HG03139 (cell line): ENCODE measurements around the gene FAM169A.
"Not testable (repeated sequence)": the region's sequence is repeated elsewhere in the genome, so short reads cannot be mapped to it uniquely, and the experiment has no call there.

Source experiments
- ATAC-seq: cut with Tn5 transposase; IDR thresholded peaks from one replicate; pipeline ENCODE4 v1.9.1; 2021; ENCODE audit not compliant: unreplicated experiment

Gene FAM169A

GRCh38 chr5:74869414-74869813 is 3.2 kb upstream of the FAM169A start:
- not testable (repeated sequence) for ATAC-seq

DNA sequence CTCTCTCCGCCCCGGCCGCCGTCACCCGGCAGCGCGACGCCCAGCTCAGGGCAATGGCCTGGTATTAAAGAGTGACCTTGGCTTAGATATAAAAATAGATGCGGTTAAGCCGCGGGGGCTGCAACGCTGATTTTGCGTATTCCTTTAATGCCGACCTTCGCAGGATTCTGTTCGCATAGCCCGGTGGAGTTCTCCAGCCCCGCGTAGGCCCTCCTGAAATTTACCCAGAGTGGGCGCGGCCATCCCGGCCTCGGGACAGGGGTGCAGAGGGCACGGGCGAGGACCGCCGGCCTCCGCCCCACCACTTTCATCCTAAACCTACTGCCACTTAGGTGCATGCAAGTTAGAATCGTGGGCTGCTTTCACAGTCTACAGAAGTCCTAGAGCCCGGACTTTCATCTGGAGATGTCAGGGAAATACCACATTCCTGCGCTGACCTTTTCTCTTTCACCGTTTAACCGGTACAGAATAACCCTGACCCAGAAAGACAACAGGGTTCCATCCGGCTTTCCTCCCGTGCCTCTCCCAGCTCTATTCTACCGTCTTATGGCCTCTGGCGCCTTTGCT is 492 bp upstream of the FAM169A start:
- no peak for ATAC-seq

- no peak for ATAC-seq
These were observed 857 bp downstream of the FAM169A start for GRCh38 chr5:74865256-74865803.

DNA sequence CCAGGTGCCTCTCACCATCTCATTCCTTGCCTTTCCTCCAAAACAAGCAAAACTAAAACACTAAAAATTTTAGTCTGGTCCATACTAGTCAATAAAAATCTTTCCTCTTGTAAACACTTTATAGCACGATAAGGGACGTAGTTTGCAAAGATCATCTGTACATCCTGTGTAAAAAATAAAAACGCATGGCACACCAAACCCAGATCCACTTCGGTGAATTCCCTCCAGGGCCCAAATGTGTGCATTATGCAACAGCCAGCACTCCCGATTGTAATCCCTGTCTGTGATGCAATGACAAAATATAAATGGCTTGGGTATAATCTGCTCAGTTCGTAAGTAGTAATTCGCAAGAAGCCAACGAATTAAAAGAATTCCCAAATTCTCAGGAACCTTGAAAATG is 1.4 kb downstream of the FAM169A start:
- ATAC-seq = no peak

- no peak for ATAC-seq
These were observed 2.5 kb downstream of the FAM169A start for GRCh38 chr5:74863726-74864125.

DNA sequence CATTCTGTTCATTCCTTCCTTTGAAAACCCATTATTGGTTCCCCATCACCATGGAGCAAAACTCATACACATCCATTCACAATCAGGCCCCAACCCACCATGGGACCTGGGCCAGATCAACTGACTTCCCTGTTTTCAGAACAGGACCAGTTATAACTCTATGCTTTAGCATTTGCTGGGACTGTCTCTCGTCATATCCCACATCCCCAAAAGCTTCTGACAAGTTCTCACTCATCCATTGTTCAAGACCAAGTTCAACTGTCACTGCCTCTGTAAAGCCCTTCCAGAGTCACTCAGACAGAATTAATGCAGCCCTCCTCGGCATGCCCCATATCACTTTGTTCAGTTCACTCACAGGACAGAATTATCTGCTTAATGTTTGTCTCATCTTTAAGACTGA is 4.0 kb downstream of the FAM169A start:
- no peak for ATAC-seq

- not testable (repeated sequence) for ATAC-seq
These were observed 9.2 kb downstream of the FAM169A start for GRCh38 chr5:74856975-74857374.

DNA sequence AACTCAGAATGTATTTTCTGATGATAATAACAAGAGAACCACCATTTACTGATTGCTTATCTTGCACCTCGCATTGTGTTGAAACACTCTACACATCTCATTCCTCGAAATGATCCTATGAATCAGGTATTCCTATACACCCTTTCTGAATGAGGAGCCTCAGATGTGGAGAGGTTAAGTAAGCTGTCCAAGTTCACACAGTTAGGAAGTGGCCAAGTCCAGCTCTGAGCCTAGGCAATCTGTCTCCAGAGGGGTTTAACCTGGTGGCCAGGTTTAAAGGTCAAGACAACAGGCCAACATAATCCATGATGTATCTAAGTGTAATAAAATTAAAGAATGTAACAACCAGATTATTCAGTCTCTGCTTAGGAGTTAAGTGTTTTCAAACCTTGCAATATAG is 12.9 kb downstream of the FAM169A start:
- ATAC-seq = no peak

GRCh38 chr5:74851684-74852353 is 14.4 kb downstream of the FAM169A start:
- ATAC-seq = no peak

GRCh38 chr5:74850789-74851425 is 15.3 kb downstream of the FAM169A start:
- no peak for ATAC-seq

DNA sequence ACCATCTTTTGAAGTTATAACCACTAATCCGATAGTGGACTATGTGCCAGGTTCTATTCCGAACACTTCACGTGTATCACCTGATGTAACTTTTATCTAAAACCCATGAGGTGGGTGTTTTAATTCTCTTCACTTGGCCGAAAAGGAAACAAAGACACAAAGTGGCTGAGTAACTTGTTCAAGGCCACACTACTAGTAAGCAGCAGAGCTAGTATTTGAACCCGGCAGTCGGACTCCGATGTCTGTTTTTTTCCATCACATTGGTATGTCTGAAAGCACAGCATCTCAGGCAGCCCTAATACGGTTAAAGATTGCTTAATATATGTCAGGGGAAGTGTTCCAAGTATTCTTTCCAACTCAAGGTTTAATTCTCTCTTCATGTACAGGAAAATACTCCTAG is 16.2 kb downstream of the FAM169A start:
- ATAC-seq = no peak

GRCh38 chr5:74848553-74849025 is 17.6 kb downstream of the FAM169A start:
- ATAC-seq = no peak

- no peak for ATAC-seq
These were observed 27.0 kb downstream of the FAM169A start for GRCh38 chr5:74839229-74839628.

DNA sequence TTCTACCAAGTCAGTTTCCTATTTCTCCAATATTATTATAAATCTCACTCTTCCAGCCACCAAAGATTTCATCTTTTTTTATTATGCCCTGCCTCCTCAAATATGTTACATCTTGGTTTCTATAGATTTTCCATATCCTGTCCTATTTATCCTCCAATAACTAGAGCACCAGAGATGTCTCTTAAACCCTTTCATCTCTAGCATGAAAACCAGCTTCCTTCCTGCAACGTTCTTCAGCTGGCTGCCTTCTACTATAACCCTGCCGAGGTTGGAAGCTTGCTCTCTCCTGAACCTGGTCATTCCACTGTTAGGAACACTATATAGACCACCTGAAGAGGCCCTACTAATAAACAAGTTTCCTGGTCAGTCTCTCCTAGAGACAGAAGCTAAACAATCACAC is 27.9 kb downstream of the FAM169A start:
- no peak for ATAC-seq

- no peak for ATAC-seq
These were observed 29.1 kb downstream of the FAM169A start for GRCh38 chr5:74837115-74837514.

DNA sequence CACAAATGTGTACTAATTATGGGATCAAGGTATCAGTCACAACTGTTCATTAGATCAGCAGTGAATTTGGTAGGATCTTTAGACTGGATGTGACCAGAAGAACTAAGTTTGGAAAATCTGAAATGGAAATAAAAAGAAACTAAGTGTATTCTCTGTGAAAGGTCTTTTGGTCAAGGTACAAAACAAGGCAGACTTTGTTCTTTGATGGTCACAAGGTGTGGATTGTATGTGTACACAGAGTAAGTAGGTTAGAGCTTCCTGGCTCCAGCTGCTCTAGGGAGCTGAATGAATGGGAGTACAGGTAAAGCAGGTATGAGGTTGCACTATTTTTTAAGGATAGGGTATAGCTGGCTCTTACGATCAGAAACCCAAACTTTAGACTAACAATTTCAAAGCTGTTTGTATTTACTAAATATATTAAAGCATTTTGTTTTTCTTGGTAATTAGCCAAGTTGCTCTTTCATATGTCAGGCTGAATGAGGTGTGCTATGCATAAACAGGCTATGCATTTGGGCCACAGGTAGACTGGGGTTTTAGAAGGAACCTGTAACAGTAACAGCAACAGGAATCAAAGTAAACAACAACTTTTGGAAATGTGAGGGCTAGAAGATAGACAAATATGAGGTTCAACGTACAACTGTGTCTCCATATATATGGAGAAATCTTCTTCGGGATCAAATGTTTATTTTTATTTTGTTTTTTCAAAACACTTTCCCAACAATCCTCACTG is 32.5 kb downstream of the FAM169A start:
- no peak for ATAC-seq

GRCh38 chr5:74829413-74829812 is 36.8 kb downstream of the FAM169A start:
- no peak for ATAC-seq

GRCh38 chr5:74822288-74822687 is 43.9 kb downstream of the FAM169A start:
- ATAC-seq = no peak

DNA sequence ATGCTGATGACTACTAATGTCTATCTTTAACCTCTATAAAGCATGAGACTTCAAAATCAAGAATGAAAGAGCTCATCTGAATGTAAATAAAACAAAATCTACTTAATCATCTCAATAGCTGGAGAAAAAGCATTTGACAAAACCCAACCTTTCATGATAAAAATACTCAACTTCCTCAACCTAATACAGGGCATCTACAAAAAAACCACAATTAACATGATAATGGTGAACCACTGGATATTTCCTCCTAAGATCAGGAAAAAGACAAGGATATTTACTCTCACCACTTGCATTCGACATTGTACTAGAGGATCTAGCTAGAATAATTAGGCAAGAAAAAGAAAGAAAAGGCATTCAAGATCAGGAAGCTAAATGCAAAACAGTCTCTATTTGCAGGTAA is 49.3 kb downstream of the FAM169A start:
- no peak for ATAC-seq

DNA sequence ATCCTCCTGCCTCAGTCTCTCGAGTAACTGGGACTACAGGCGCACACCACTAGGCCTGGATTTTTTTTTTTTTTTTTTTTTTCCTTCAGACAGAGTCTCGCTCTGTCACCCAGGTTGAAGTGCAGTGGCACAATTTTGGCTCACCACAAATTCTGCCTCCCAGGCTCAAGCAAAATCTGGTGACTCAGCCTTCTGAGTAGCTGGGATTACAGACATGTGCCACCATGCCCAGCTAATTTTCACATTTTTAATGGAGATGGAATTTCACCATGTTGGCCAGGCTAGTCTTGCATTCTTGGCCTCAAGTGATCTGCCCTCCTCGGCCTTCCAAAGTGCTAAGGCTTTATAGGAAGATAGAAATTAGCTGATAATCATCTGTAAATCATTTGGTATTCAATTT is 55.3 kb downstream of the FAM169A start:
- no peak for ATAC-seq

GRCh38 chr5:74801941-74802340 is 64.2 kb downstream of the FAM169A start:
- no peak for ATAC-seq
